CD4-positive, alpha-beta T cell treated with Interleukin-6 at 100 ng/mL for 8 hours (primary cell): ENCODE results near the gene SPAG16.

Experiments
- DNase-seq: peaks from one replicate; pipeline ENCODE4 v3.0.0-alpha.2; 2020; ENCODE audit warnings: mixed read lengths, low spot score

SPAG16 gene

GRCh38 chr2:214286011-214286410, 1001.7 kb downstream of the SPAG16 start:
- no peak for DNase-seq

DNA sequence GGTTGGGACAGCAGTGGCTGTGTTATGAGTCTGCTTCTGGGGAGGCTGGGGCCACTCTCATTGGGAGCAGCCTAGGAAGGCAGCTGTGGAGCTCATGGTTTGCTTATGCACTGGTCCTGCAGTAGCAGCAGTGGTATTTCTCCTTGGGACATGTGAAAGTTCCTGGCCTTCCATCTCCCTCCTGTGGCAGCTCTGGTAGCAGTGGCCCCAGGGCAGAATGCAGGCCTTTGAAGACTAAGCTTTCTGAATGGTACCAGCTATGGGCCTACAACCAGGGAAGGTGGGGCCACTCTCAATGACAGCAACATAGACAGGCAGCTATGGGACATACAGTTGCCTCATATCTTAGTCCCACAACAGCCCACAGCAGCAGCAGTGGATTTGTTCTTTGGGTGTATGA, 1009.3 kb downstream of the SPAG16 start:
- no peak for DNase-seq

DNA sequence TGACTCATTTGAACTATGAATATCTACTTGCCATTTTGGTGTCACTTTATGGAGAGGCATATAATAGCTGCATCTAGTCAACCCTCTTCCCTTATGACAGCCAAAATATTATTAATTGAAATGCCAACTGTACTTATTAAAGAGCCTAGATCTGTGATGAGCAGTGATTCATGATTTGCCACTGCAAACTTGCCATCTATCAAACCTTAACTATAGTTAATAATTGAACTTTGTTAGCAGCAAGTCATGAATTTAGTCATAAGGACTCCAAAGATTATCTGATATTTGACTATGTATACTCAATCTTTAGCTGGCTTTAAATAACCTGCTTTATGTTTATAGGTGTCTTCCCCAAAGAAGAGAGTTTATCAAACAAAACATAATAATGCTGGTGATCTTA, 1010.2 kb downstream of the SPAG16 start:
- no peak for DNase-seq

DNA sequence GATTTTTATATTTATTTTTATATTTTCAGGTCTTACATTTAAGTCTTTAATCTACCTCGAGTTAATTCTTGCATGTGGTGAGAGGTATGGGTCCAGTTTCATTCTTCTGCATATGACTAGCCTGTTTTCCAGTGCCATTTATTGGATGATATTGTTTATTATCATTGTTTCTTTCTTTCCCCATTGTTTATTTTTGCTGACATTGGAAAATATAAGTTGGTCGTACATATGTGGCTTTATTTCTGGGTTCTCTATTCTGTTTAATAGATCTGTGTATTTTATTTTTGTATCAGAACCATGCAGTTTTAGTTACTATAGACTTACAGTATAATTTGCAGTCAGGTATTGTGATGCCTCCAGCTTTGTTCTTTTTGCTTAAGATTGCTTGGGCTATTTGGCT, 1013.2 kb downstream of the SPAG16 start:
- DNase-seq: no peak

- DNase-seq: no peak
Observed at GRCh38 chr2:214310319-214310718, 1026.1 kb downstream of the SPAG16 start.

- no peak for DNase-seq
Observed at GRCh38 chr2:214311031-214311533, 1026.8 kb downstream of the SPAG16 start.

DNA sequence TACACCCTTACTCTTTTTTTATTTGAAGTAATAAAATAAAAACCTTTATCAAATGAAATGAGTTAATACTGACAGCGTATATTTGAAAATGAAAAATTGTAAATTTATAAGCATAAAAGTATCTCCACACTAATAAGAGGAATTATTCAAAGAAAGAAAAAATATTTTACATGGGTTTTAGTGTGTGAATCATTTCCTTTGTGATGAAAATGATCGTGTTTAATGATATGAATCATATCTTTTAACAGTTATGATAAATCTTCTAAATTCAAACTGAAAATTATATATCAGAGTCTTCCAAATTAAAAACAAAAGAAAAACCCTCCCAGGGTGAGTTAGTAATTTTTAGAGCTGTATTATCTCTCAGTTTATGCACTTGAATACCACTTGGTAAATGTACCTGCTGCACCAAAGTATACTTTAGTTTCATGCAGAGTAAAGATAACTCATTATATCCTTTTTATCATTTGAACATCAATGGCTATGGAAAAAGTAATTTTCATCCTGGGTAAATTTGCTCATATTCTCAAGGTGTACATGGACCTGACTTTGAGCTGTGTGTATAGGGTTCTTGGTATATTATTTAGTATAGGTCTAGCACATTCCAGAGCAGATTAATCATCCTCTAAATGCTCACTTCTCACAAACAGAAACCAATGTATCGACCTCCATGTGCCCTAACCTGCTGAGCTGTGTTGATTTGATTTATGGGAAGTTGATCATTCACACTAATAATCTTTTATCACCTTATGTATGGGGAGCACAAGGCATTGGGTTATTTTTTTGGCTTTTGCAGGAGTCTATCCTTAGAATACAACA, 1027.9 kb downstream of the SPAG16 start:
- DNase-seq: no peak

DNA sequence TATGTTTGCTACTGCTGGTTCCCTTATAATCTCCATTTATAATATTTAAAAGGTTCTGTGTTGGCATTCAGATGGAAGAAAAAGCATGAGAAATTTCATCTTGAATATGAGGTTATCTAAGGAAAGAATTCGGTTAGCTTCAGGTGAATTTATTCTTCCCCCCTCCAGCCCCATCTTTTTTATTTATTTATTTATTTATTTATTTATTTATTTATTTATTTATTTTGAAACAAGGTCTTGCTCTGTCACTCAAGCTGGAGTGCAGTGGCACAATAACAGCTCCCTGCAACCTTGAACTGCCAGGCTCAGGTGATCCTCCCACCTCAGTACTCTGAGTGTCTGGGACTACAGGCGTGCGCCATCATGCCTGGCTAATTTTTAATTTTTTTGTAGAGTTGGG, 1031.1 kb downstream of the SPAG16 start:
- DNase-seq: no peak

DNA sequence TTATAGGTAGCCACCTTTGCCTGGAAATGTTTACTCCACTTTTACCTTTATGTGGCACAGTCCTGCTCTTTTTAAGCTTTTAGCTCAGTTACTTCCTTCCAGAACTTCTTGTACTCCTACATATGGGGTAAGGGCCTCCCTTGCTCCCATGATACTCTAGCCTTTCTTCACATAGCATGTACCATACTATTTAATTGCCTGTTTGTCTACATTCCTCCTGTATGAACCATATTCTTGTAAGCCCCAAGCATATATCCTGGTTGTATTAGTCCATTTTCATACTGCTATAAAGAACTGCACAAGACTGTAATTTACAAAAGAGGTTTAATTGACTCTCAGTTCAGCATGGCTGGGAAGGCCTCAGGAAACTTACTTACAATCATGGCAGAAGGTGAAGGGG, 1035.9 kb downstream of the SPAG16 start:
- no peak for DNase-seq

GRCh38 chr2:214322662-214323061, 1038.4 kb downstream of the SPAG16 start:
- no peak for DNase-seq

DNA sequence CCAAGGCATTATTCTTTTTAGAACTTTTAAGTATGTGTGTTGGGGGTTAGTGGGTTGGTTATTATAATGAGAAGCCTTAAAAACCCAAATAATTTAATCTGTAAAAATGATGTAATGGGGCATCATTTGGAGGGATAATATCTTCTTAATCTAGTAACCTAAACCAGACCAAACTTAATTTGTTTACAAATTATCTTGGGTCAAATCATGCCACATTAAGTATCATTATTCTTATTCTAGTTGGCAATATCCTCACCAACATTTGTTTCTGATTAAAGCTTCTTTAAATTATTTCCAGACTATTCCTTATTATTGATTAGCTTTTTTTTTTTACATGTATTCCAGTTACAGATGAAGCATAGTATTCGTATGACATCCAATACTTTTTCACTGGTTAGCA, 1041.1 kb downstream of the SPAG16 start:
- no peak for DNase-seq

DNA sequence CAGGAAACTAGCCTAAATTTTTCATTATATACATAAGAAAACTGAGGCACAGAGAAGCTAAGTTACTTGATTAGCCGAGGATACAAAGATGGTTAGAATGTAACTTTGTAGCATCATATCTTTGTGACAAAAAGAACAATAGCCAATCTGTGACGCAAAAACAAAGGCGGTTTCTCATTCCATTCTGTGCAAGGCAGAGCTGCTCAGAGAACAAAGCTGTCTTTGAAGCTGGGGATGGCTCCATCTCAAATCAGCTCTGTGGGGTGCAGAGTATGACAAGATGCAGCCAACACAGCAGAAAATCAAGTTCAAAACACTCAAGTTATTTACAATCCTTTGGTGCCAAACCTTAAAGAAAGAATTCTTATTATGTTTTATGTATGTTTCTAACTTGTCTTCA, 1044.7 kb downstream of the SPAG16 start:
- DNase-seq: no peak

- DNase-seq: no peak
Observed at GRCh38 chr2:214341646-214342045, 1057.4 kb downstream of the SPAG16 start.

DNA sequence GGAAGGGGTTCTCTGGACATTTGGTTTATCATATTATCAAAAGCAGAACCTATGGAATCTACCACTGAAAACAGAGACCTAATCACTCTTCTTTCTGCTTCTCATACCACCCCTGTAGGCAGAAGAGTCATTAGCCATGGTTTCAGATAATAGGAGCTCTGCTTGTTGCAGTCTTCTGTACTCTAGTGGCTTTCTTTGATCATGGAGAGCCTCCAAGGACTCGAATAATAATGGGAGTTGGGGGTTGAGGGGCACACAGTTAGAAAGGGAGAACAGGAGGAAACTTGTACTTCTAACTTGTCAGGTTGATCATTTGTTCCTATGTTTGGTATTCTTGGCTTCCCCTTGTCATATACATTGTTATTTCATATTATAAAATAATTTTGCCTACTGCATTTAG, 1074.2 kb downstream of the SPAG16 start:
- no peak for DNase-seq

DNA sequence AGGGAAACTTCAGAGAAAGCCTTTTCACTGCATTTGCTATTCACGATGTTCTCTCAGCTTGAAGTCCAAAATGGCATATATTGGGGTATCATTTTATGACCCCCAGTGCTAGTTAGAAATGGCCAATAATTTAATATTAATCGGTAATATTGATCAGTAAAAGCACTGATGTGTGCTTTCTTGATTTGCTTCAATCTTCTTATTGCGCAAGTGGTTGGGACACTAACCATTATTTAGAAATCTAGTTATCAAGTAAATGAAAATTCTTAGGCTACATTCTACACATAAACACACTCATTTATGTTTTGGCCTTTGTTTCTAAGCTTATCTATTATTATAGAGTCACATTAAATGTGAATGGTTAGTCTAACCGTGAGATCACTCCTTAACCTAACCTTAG, 1076.9 kb downstream of the SPAG16 start:
- DNase-seq: no peak

GRCh38 chr2:214365549-214365948, 1081.3 kb downstream of the SPAG16 start:
- no peak for DNase-seq

- no peak for DNase-seq
Observed at GRCh38 chr2:214367171-214367570, 1082.9 kb downstream of the SPAG16 start.

- DNase-seq: no peak
Observed at GRCh38 chr2:214376618-214377285, 1092.5 kb downstream of the SPAG16 start.

GRCh38 chr2:214377286-214377624, 1093.0 kb downstream of the SPAG16 start:
- no peak for DNase-seq

GRCh38 chr2:214378455-214379103, 1094.3 kb downstream of the SPAG16 start:
- no peak for DNase-seq

DNA sequence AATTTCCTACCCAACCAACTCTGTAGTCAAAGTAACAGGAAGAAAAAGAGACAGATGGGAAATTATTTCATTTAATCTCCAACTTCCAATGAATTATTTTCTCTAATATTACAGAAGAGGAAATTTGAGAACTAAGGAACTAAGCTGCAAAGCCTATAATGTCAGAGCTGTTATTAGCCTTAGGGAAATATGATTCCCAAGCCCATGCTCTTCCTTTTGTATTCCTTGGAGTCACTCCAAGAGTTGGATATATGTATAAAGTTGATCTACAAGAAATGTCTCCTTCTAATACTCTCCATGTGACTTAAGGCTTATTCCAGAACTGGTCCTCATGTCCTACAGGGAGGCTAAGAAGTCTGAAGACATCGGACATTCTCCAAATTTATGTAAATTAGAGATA, 1095.0 kb downstream of the SPAG16 start:
- no peak for DNase-seq

GRCh38 chr2:214380681-214381080, 1096.4 kb downstream of the SPAG16 start:
- no peak for DNase-seq

GRCh38 chr2:214382229-214382628, 1098.0 kb downstream of the SPAG16 start:
- DNase-seq: no peak
